H1 (cell line): ENCODE results near the gene TRPV4. TPM values are rescaled to one million over a fixed set of nuclear protein-coding genes. Genes with fewer than 3 reads are reported as not detected.

Experiments
- CTCF ChIA-PET: fragments of 300-600 bp; sonication (Branson Sonifier 250); formaldehyde crosslinking; loops from one replicate; lab custom pipeline; 2021; ENCODE audit not compliant: partially characterized antibody; lab: Charles Lee
- POLR2A ChIA-PET: fragments of 300-600 bp; sonication (Branson Sonifier 250); formaldehyde crosslinking; loops from one replicate; lab custom pipeline; 2021; ENCODE audit warnings: inconsistent platforms; ENCODE audit not compliant: partially characterized antibody; lab: Charles Lee
- DNase-seq, 2 experiments: peaks; one replicate each; pipeline versions ENCODE4 v3.0.0 to v3.0.0-alpha.2; 2010 to 2022; ENCODE audit warnings: low spot score in 2 of 2, low read depth in 1 of 2, mixed read lengths in 1 of 2
- FAIRE-seq: peaks from 2 replicates; lab custom pipeline; 2011; peaks lifted over from hg19 to GRCh38; lab: Jason Lieb, UNC
- H2AFZ ChIP-seq: 2 replicates; pipeline ENCODE4 v1.8.1; 2012; ENCODE audit warnings: low read length, inconsistent platforms
- H2AK5ac ChIP-seq: 2 replicates; pipeline ENCODE4 v1.6.1; 2013; ENCODE audit warnings: low read depth, low read length
- H2BK120ac ChIP-seq: replicated peaks from 2 replicates; pipeline ENCODE3; 2013; ENCODE audit warnings: low read depth, low read length, inconsistent platforms
- H2BK12ac ChIP-seq: 2 replicates; pipeline ENCODE4 v1.6.1; 2013; ENCODE audit warnings: low read depth, low read length
- H2BK15ac ChIP-seq: 2 replicates; pipeline ENCODE4 v1.6.1; 2013; ENCODE audit warnings: low read length
- H2BK20ac ChIP-seq: 2 replicates; pipeline ENCODE4 v1.6.1; 2013; ENCODE audit warnings: low read length
- H2BK5ac ChIP-seq: 2 replicates; pipeline ENCODE4 v1.6.1; 2013; ENCODE audit warnings: low read depth, low read length
- H3K14ac ChIP-seq: 2 replicates; pipeline ENCODE4 v1.6.1; 2013; ENCODE audit warnings: inconsistent platforms; ENCODE audit not compliant: insufficient read length
- H3K18ac ChIP-seq: 2 replicates; pipeline ENCODE4 v1.6.1; 2013; ENCODE audit warnings: low read length; ENCODE audit errors: extremely low read depth
- H3K23ac ChIP-seq: 2 replicates; pipeline ENCODE4 v1.6.1; 2013; ENCODE audit warnings: inconsistent platforms; ENCODE audit not compliant: insufficient read length
- H3K23me2 ChIP-seq: 2 replicates; pipeline ENCODE4 v1.6.1; 2013; ENCODE audit warnings: low read depth, low read length
- H3K27ac ChIP-seq: 2 replicates; pipeline ENCODE4 v1.6.1; 2011; ENCODE audit warnings: low read depth, low read length, inconsistent platforms
- H3K27me3 ChIP-seq, 4 experiments: replicated peaks in 1 of 4; 1 replicate in 1 of 4; 2 replicates in 3 of 4; pipeline versions ENCODE4 v1.6.1 to v1.8.1; 2011 to 2013; ENCODE audit warnings: low read length in 3 of 4, mild to moderate bottlenecking in 3 of 4, inconsistent platforms in 2 of 4, mixed read lengths in 2 of 4, moderate library complexity in 1 of 4; ENCODE audit not compliant: control insufficient read depth in 3 of 4, insufficient read depth in 3 of 4; ENCODE audit errors: extremely low read depth in 1 of 4
- H3K36me3 ChIP-seq, 4 experiments: 2 replicates each; pipeline versions ENCODE4 v1.6.1 to v1.8.1; 2011 to 2013; ENCODE audit warnings: mild to moderate bottlenecking in 4 of 4, low read length in 3 of 4, moderate library complexity in 2 of 4, control low read depth in 1 of 4, inconsistent platforms in 1 of 4; ENCODE audit not compliant: insufficient read depth in 4 of 4, control insufficient read depth in 2 of 4
- H3K4ac ChIP-seq: replicated peaks from 2 replicates; pipeline ENCODE3; 2013; ENCODE audit warnings: low read length, low read depth, mixed read lengths, inconsistent platforms; ENCODE audit not compliant: insufficient read length
- H3K4me1 ChIP-seq, 4 experiments: replicated peaks in 1 of 4; 1 replicate in 1 of 4; 2 replicates in 3 of 4; pipeline versions ENCODE4 v1.6.1 to v1.8.1; 2011 to 2013; ENCODE audit warnings: low read length in 3 of 4, inconsistent platforms in 2 of 4, mixed read lengths in 1 of 4; ENCODE audit not compliant: insufficient read depth in 4 of 4, control insufficient read depth in 3 of 4
- H3K4me2 ChIP-seq, 2 experiments: 2 replicates each; pipeline versions ENCODE4 v1.6.1 to v1.8.1; 2011 to 2013; ENCODE audit warnings: low read depth in 2 of 2, low read length in 2 of 2, control low read depth in 1 of 2, inconsistent platforms in 1 of 2, mild to moderate bottlenecking in 1 of 2; ENCODE audit not compliant: insufficient read depth in 1 of 2
- H3K4me3 ChIP-seq, 4 experiments: fragments of 200-600, 300-600 bp in 1 of 4; sonication (generic), shearing (Covaris generic), sonication (Bioruptor Twin) in 1 of 4; 2 replicates each; pipeline versions ENCODE4 v1.5.1 to v1.8.1; 2011 to 2016; ENCODE audit warnings: low read length in 4 of 4, low read depth in 3 of 4, control low read depth in 2 of 4, inconsistent platforms in 2 of 4, mild to moderate bottlenecking in 2 of 4, mixed read lengths in 1 of 4, moderate library complexity in 1 of 4; ENCODE audit not compliant: insufficient read depth in 2 of 4; ENCODE audit errors: extremely low read depth in 1 of 4
- H3K56ac ChIP-seq: replicated peaks from 2 replicates; pipeline ENCODE3; 2013; ENCODE audit warnings: low read depth, mild to moderate bottlenecking, mixed read lengths, low read length, inconsistent platforms; ENCODE audit not compliant: insufficient read length
- H3K79me1 ChIP-seq: 2 replicates; pipeline ENCODE4 v1.6.1; 2013; ENCODE audit warnings: low read depth, low read length, control low read depth
- H3K79me2 ChIP-seq, 2 experiments: 2 replicates each; pipeline versions ENCODE4 v1.6.1 to v1.8.1; 2012 to 2013; ENCODE audit warnings: low read length in 2 of 2, mild to moderate bottlenecking in 2 of 2, inconsistent platforms in 1 of 2; ENCODE audit not compliant: insufficient read depth in 2 of 2, control insufficient read depth in 1 of 2
- H3K9ac ChIP-seq, 4 experiments: replicated peaks in 1 of 4; 1 replicate in 1 of 4; 2 replicates in 3 of 4; pipeline versions ENCODE4 v1.6.1 to v1.8.1; 2011 to 2013; ENCODE audit warnings: low read depth in 3 of 4, low read length in 3 of 4, control low read depth in 2 of 4, mild to moderate bottlenecking in 2 of 4, moderate library complexity in 2 of 4, inconsistent platforms in 1 of 4; ENCODE audit errors: extremely low read depth in 1 of 4
- H3K9me3 ChIP-seq, 2 experiments: 2 replicates each; pipeline versions ENCODE4 v1.6.1 to v1.8.1; 2012 to 2013; ENCODE audit warnings: mild to moderate bottlenecking in 2 of 2, moderate library complexity in 2 of 2, control low read depth in 1 of 2, inconsistent platforms in 1 of 2, low read depth in 1 of 2, low read length in 1 of 2, mixed read lengths in 1 of 2; ENCODE audit not compliant: insufficient read depth in 2 of 2
- H4K20me1 ChIP-seq, 2 experiments: replicated peaks in 1 of 2; 2 replicates each; pipeline versions ENCODE3 to v1.8.1; 2011 to 2013; ENCODE audit warnings: inconsistent platforms in 2 of 2, low read length in 2 of 2, mild to moderate bottlenecking in 1 of 2; ENCODE audit not compliant: insufficient read depth in 2 of 2, control insufficient read depth in 1 of 2
- H4K5ac ChIP-seq: 2 replicates; pipeline ENCODE4 v1.6.1; 2013; ENCODE audit warnings: low read length, low read depth, mixed read lengths, inconsistent platforms; ENCODE audit not compliant: insufficient read length
- H4K8ac ChIP-seq: 2 replicates; pipeline ENCODE4 v1.8.0; 2013; ENCODE audit warnings: mild to moderate bottlenecking, moderate library complexity, low read length, inconsistent platforms; ENCODE audit not compliant: insufficient read depth; ENCODE audit errors: extremely low read depth
- H4K91ac ChIP-seq: replicated peaks from 2 replicates; pipeline ENCODE3; 2013; ENCODE audit warnings: low read length, mixed read lengths, inconsistent platforms; ENCODE audit not compliant: insufficient read length
- POLR2A ChIP-seq, 2 experiments: IDR thresholded peaks; 1 replicate in 1 of 2; 2 replicates in 1 of 2; pipeline ENCODE4 v1.6.1; 2011; ENCODE audit warnings: low read depth in 2 of 2, low read length in 2 of 2, mild to moderate bottlenecking in 2 of 2; ENCODE audit errors: control extremely low read depth in 1 of 2
- TAF7 ChIP-seq: optimal IDR thresholded peaks from 2 replicates; pipeline ENCODE3; 2011; ENCODE audit warnings: low read depth, mild to moderate bottlenecking, inconsistent platforms, low read length, moderate library complexity, borderline replicate concordance
- YY1 ChIP-seq: IDR thresholded peaks from 2 replicates; pipeline ENCODE4 v1.6.1; 2011; ENCODE audit warnings: low read depth, mild to moderate bottlenecking, low read length
- WGBS, 2 experiments: shearing (Covaris generic) in 1 of 2; methylation state at CpG; one replicate each; pipeline versions ENCODE4 v1.1.6 to v1.1.7; 2013 to 2015; ENCODE audit warnings: low lambda C conversion rate in 2 of 2, mixed read lengths in 2 of 2, inconsistent platforms in 1 of 2, low coverage in 1 of 2, missing lambda C conversion rate in 1 of 2; ENCODE audit not compliant: insufficient replicate concordance in 2 of 2, insufficient coverage in 1 of 2, insufficient read length in 1 of 2; ENCODE audit errors: extremely low coverage in 1 of 2, missing lambda C conversion rate in 1 of 2; 5-methylcytosine and 5-hydroxymethylcytosine counted together
- polyA plus RNA-seq, 7 experiments: library from polyadenylated mRNA; depleted of rRNA in 3 of 7; stranded (reverse) in 5 of 7; unstranded in 2 of 7; fragments of >200 nt in 5 of 7; fragments of 200-250 nt in 2 of 7; gene quantifications; 1 replicate in 5 of 7; 2 replicates in 1 of 7; 4 replicates in 1 of 7; pipeline versions ENCODE4 v1.2.1 to v1.2.3, GENCODE V29; 2011 to 2013; ENCODE audit warnings: missing spikeins in 2 of 7, mixed read lengths in 2 of 7
- total RNA-seq: library from RNA; stranded (reverse); fragmentation: NEBNext Ultra II Directional; extraction: Animal tissue kit (Norgen Biotek cat#: 25700); gene quantifications from 2 replicates; pipeline ENCODE4 v1.2.1, GENCODE V29; 2021

TRPV4 gene
- total and polyA plus RNA-seq, 2 of the 8 experiments (the other 6 are each of a cell fraction or from before 2014, with no cell fraction given): 2.1 to 6.2 TPM

DNA sequence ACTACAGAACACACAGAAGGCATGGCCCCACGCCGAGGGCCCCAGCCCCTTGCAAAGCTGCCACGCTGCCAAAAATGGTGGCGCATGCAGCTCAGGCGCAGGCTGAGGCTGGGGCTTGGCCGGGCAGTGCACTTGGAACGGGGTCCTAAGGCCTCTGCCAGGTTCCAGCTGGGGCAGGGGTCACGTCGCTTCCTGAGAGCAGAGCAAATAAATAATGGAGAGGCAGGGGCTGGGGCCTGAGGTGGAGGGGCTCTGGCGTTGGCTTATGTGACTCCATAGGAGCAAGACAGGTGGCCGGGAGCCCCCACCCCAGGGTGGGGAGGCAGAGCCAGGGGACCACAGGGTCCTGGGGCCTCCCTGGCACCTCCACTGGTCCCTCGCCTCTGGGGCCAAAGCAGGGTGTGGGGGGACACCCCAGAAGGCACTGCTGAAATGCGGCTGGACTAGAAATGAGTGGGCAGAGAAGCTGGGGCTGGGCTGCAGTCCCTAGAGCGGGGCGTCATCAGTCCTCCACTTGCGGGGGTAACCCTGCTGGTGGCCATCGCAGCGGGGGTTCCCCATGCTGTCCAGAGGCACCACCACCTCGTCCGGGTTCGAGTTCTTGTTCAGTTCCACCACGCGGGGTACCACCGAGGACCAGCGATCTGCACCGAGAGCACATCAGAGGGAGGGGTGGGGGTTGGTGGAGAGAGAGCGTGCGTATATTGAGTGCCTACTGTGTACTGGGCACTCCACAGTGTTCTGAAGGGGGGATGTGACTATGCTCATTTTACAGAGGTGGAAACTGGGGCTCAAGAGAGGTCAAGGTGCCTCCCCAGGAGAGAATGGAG lies 49.8 kb downstream of the TRPV4 start:
- Histone ChIP-seq H2AK5ac (no peak overlapping the region), H2BK120ac (no peak overlapping the region), H3K36me3 (no peaks in the 10 kb centered on the region), H3K14ac (no peak overlapping the region), H3K18ac (no peak overlapping the region; the same call in 1 of the 2 replicates), H3K23me2 (no peaks in the 10 kb centered on the region), H3K9ac (no peak overlapping the region), H3K56ac (no peak overlapping the region), H4K91ac (no peak overlapping the region), H2BK12ac (no peak overlapping the region), H2BK15ac (no peak overlapping the region), H3K4me3 (no peak overlapping the region), H3K27me3 (no peaks in the 10 kb centered on the region), H3K9me3 (no peaks in the 10 kb centered on the region; a peak in 1 of 4 replicates), H4K20me1 (peaks cover 0 to 2% of the 10 kb centered on the region in 2 experiments), H2BK20ac (no peak overlapping the region), H4K5ac (no peak overlapping the region), H2AFZ (no peak overlapping the region), H3K27ac (no peak overlapping the region), H4K8ac (no peak overlapping the region; the same call in 1 of the 2 replicates), H3K79me2 (no peaks in the 10 kb centered on the region), H2BK5ac (no peak overlapping the region), H3K23ac (no peak overlapping the region), H3K4me2 (no peak overlapping the region), H3K4ac (no peak overlapping the region), H3K79me1 (no peaks in the 10 kb centered on the region), H3K4me1 (no peaks in the 10 kb centered on the region)
- TF ChIP-seq YY1: peak; percentile 84
- no peak for TF ChIP-seq TAF7
- TF ChIP-seq POLR2A (IDR thresholded peaks at IDR 0.05; ENCODE audit: control extremely low read depth in 1 of 2, low read depth in 2 of 2, low read length in 2 of 2): no peak
- CTCF ChIA-PET: interaction anchor here (1.0 to 4.4 kb wide), 3 partner anchors 8 to 64 kb away, joined by 3 to 16 read pairs (median 3); no protein-coding TSS in a partner anchor
- FAIRE-seq: no peak
- no peak for DNase-seq
- POLR2A ChIA-PET: interaction anchor here (0.9 kb wide), 2 partner anchors 11 to 29 kb away, joined by 3 read pairs; no protein-coding TSS in a partner anchor
- 88% methylated on average over 28 of the region's 28 CpGs; no CpG with 5 or more reads in 1 of the 2 experiments for WGBS, 2 experiments
